PC-3 (cell line): ENCODE data around the gene SPOPL. TPM values are rescaled to one million over a fixed set of nuclear protein-coding genes. Genes with fewer than 3 reads are reported as not detected.
A peak's percentile ranks its signal among the peaks of the same experiment; 100 is the strongest.

Experiments
- ATAC-seq: fragments of 200-7000 bp; cut with Tn5 transposase; 2 replicates; pipeline ENCODE4 v1.9.1; 2020; ENCODE audit warnings: mild to moderate bottlenecking, moderate library complexity
- BruUV-seq: library from RNA; stranded (reverse); fragments of 400-500 nt; replicated peaks from 2 replicates; lab custom pipeline; 2021; lab: Mats Ljungman, UMichigan
- CTCF ChIA-PET: fragments of 300-600 bp; sonication (Branson Sonifier 250); formaldehyde crosslinking; loops from one replicate; lab custom pipeline; 2022; ENCODE audit warnings: antibody characterized with exemption; lab: Charles Lee
- POLR2A ChIA-PET: fragments of 300-600 bp; sonication (Branson Sonifier 250); formaldehyde crosslinking; loops from one replicate; lab custom pipeline; 2022; ENCODE audit warnings: antibody characterized with exemption; ENCODE audit not compliant: unreplicated experiment; lab: Charles Lee
- DNase-seq: peaks from one replicate; pipeline ENCODE4 v3.0.0-alpha.2; 2015
- H2AFZ ChIP-seq: fragments of 300-600 bp; sonication (generic); 2 replicates; pipeline ENCODE4 v1.6.0; 2016; ENCODE audit warnings: antibody characterized with exemption, low read length
- H3F3A ChIP-seq: fragments of 300-600 bp; sonication (generic); one replicate; pipeline ENCODE4 v1.6.0; 2017; ENCODE audit warnings: antibody characterized with exemption, low read length, control low read depth, mild to moderate bottlenecking; ENCODE audit not compliant: unreplicated experiment
- H3K27ac ChIP-seq: fragments of 300-600 bp; sonication (generic); 2 replicates; pipeline ENCODE4 v1.5.1; 2016; ENCODE audit warnings: mild to moderate bottlenecking, low read length
- H3K27me3 ChIP-seq: fragments of 300-600 bp; sonication (generic); 2 replicates; pipeline ENCODE4 v1.6.1; 2016; ENCODE audit warnings: low read length, mixed read lengths
- H3K36me3 ChIP-seq: fragments of 300-600 bp; sonication (generic); 2 replicates; pipeline ENCODE4 v1.6.1; 2016; ENCODE audit warnings: low read depth, mixed run types, low read length, mixed read lengths
- H3K4me1 ChIP-seq: fragments of 300-600 bp; sonication (generic); 2 replicates; pipeline ENCODE4 v1.5.1; 2016; ENCODE audit warnings: low read length; ENCODE audit not compliant: insufficient read depth
- H3K4me2 ChIP-seq: fragments of 300-600 bp; sonication (generic); 2 replicates; pipeline ENCODE4 v1.6.0; 2016; ENCODE audit warnings: low read length
- H3K4me3 ChIP-seq: fragments of 300-600 bp; sonication (generic); 2 replicates; pipeline ENCODE4 v1.5.1; 2016; ENCODE audit warnings: mild to moderate bottlenecking, low read length, mixed read lengths
- H3K79me2 ChIP-seq: fragments of 300-600 bp; sonication (generic); 2 replicates; pipeline ENCODE4 v1.6.1; 2017; ENCODE audit warnings: low read length, mixed read lengths
- H3K9ac ChIP-seq: fragments of 300-600 bp; sonication (generic); 2 replicates; pipeline ENCODE4 v1.6.0; 2016; ENCODE audit warnings: mild to moderate bottlenecking, low read length
- H3K9me2 ChIP-seq: fragments of 300-600 bp; sonication (generic); replicated peaks from 2 replicates; pipeline ENCODE4 v1.6.1; 2016; ENCODE audit warnings: mixed run types, low read length, mixed read lengths
- H3K9me3 ChIP-seq: fragments of 300-600 bp; sonication (generic); 2 replicates; pipeline ENCODE4 v1.6.1; 2016; ENCODE audit warnings: low read length, mixed read lengths
- H4K20me1 ChIP-seq: fragments of 300-600 bp; sonication (generic); 2 replicates; pipeline ENCODE4 v1.6.1; 2016; ENCODE audit warnings: low read length, mixed read lengths
- CTCF ChIP-seq: fragments of 300-600 bp; sonication (generic); conservative IDR thresholded peaks from 2 replicates; pipeline ENCODE4 v1.5.1; 2017; ENCODE audit warnings: antibody characterized with exemption, low read depth, mild to moderate bottlenecking, low read length
- EZH2 ChIP-seq: fragments of 300-600 bp; sonication (generic); IDR thresholded peaks from one replicate; pipeline ENCODE4 v1.6.1; 2017; ENCODE audit warnings: antibody characterized with exemption, mild to moderate bottlenecking, low read length; ENCODE audit not compliant: unreplicated experiment
- EZH2phosphoT487 ChIP-seq: fragments of 300-600 bp; sonication (generic); IDR thresholded peaks from 2 replicates; pipeline ENCODE4 v1.6.1; 2018; ENCODE audit warnings: mild to moderate bottlenecking, antibody characterized with exemption, low read length, borderline replicate concordance
- intact Hi-C: fragments of 100-400 bp; cut with micrococcal nuclease; formaldehyde crosslinking; loops from 2 replicates; pipeline ENCODE4 v1.9.0; 2023
- total RNA-seq: library from RNA; depleted of rRNA; stranded (reverse); fragments of >200 nt; gene quantifications from 2 replicates; pipeline ENCODE4 v1.2.3, GENCODE V29; 2014

Gene SPOPL
- total RNA-seq, 1 experiment from 2014 or later: 10.2 TPM

- H2AFZ ChIP-seq: no peak overlapping the region
- no TSS peak for BruUV-seq
- peak overlapping the region; percentile 83 for H3K4me2 ChIP-seq
- peaks cover 88% of the 10 kb centered on the region for H3K79me2 ChIP-seq
- H3K27me3 ChIP-seq: no peaks in the 10 kb centered on the region
- H3K4me1 ChIP-seq: peaks cover 53% of the 10 kb centered on the region
- H4K20me1 ChIP-seq: peaks cover 13% of the 10 kb centered on the region; the same call in 1 of the 2 replicates
- H3K27ac ChIP-seq: no peak overlapping the region
- no peak for TF ChIP-seq EZH2
- TF ChIP-seq CTCF: no peak
- peak overlapping the region; percentile 81 for H3K4me3 ChIP-seq
- H3K9ac ChIP-seq: no peak overlapping the region
- intact Hi-C loops: loop anchor here (5.0 to 10.0 kb wide), 6 partner anchors 98 to 590 kb away; partner anchors contain the start of gene HNMT
- ChIA-PET CTCF (no interaction called here), POLR2A (no interaction called here)
- ATAC-seq (no peak), DNase-seq (no peak)
- no peaks in the 10 kb centered on the region for H3K9me3 ChIP-seq
- no peaks in the 10 kb centered on the region for H3F3A ChIP-seq
- no peaks in the 10 kb centered on the region for H3K9me2 ChIP-seq
- H3K36me3 ChIP-seq: no peaks in the 10 kb centered on the region
Observed at GRCh38 chr2:138504546-138505235, 3.1 kb downstream of the SPOPL start.

GRCh38 chr2:138507267-138507666 lies 5.7 kb downstream of the SPOPL start:
- ChIA-PET POLR2A (no interaction called here), CTCF (interaction anchor here (0.5 kb wide), 1 partner anchor 256 kb away, joined by 3 read pairs; no protein-coding TSS in a partner anchor)
- peak overlapping the region; percentile 48 for H3K4me2 ChIP-seq
- peaks cover 98% of the 10 kb centered on the region for H3K79me2 ChIP-seq
- DNase-seq (peak; percentile 79), ATAC-seq (peak; percentile 54)
- intact Hi-C loops: loop anchor here (10.0 kb wide), 2 partner anchors 542 to 592 kb away; partner anchors contain the start of gene HNMT
- H3K4me3 ChIP-seq: peak overlapping the region; percentile 3; the same call in 1 of the 2 replicates
- no peak for TF ChIP-seq EZH2phosphoT487
- no peak for TF ChIP-seq CTCF
- no peak for TF ChIP-seq EZH2
- H3K9me3 ChIP-seq: no peaks in the 10 kb centered on the region
- 0 out of 2 replicates have a peak overlapping the region, but pooled peaks have one; percentile 12 for H3K27ac ChIP-seq
- no peak overlapping the region for H3K9ac ChIP-seq
- H3K4me1 ChIP-seq: peaks cover 45% of the 10 kb centered on the region
- BruUV-seq: no TSS peak
- no peaks in the 10 kb centered on the region for H3K9me2 ChIP-seq
- H3F3A ChIP-seq: no peaks in the 10 kb centered on the region
- H3K36me3 ChIP-seq: no peaks in the 10 kb centered on the region
- H4K20me1 ChIP-seq: peaks cover 13% of the 10 kb centered on the region; the same call in 1 of the 2 replicates
- H2AFZ ChIP-seq: no peak overlapping the region
- no peaks in the 10 kb centered on the region for H3K27me3 ChIP-seq

GRCh38 chr2:138510319-138510718 lies 8.7 kb downstream of the SPOPL start:
- no TSS peak for BruUV-seq
- ChIA-PET POLR2A (no interaction called here), CTCF (no interaction called here)
- H2AFZ ChIP-seq: no peak overlapping the region
- H3K9ac ChIP-seq: no peak overlapping the region
- no peaks in the 10 kb centered on the region for H3K9me3 ChIP-seq
- no peaks in the 10 kb centered on the region for H3K36me3 ChIP-seq
- H3K4me1 ChIP-seq: peaks cover 33% of the 10 kb centered on the region
- H3K27ac ChIP-seq: no peak overlapping the region
- H4K20me1 ChIP-seq: peaks cover 11% of the 10 kb centered on the region; the same call in 1 of the 2 replicates
- H3K27me3 ChIP-seq: no peaks in the 10 kb centered on the region
- no peak overlapping the region for H3K4me2 ChIP-seq
- H3K4me3 ChIP-seq: no peak overlapping the region
- TF ChIP-seq EZH2: no peak
- no peak for TF ChIP-seq CTCF
- no peak for TF ChIP-seq EZH2phosphoT487
- no peaks in the 10 kb centered on the region for H3K9me2 ChIP-seq
- DNase-seq (no peak), ATAC-seq (no peak)
- H3K79me2 ChIP-seq: peaks cover 92% of the 10 kb centered on the region
- intact Hi-C loops: loop anchor here (10.0 kb wide), 1 partner anchor 566 kb away; no protein-coding TSS in a partner anchor
- no peaks in the 10 kb centered on the region for H3F3A ChIP-seq
